Nephron (organoid): ENCODE results near the gene COL26A1.

ENCODE experiments used
- H3K27ac Mint-ChIP-seq, 3 experiments: 2 replicates each; pipeline ENCODE4 v1.8.0; 2020; ENCODE audit warnings: mixed read lengths in 3 of 3, mild to moderate bottlenecking in 2 of 3, moderate library complexity in 1 of 3
- H3K27me3 Mint-ChIP-seq: 2 replicates; pipeline ENCODE4 v1.8.0; 2021; ENCODE audit warnings: low read depth, mild to moderate bottlenecking, moderate library complexity, mixed read lengths
- H3K36me3 Mint-ChIP-seq: 2 replicates; pipeline ENCODE4 v1.8.0; 2020; ENCODE audit warnings: low read depth, mixed read lengths
- H3K4me1 Mint-ChIP-seq: 2 replicates; pipeline ENCODE4 v1.8.0; 2020; ENCODE audit warnings: mixed read lengths
- H3K4me3 Mint-ChIP-seq, 3 experiments: 2 replicates each; pipeline ENCODE4 v1.8.0; 2020; ENCODE audit warnings: mild to moderate bottlenecking in 3 of 3, mixed read lengths in 3 of 3, moderate library complexity in 2 of 3
- H3K9me3 Mint-ChIP-seq: 2 replicates; pipeline ENCODE4 v1.8.0; 2020; ENCODE audit warnings: mixed read lengths
- TF ChIP-seq, protein P1 (sequence below), 3 experiments: fragments of 200-600 bp; sonication (generic); IDR thresholded peaks; one replicate each; pipeline ENCODE4 v1.5.0; 2021; ENCODE audit warnings: antibody characterized with exemption in 3 of 3; ENCODE audit not compliant: unreplicated experiment in 3 of 3

COL26A1 gene

DNA sequence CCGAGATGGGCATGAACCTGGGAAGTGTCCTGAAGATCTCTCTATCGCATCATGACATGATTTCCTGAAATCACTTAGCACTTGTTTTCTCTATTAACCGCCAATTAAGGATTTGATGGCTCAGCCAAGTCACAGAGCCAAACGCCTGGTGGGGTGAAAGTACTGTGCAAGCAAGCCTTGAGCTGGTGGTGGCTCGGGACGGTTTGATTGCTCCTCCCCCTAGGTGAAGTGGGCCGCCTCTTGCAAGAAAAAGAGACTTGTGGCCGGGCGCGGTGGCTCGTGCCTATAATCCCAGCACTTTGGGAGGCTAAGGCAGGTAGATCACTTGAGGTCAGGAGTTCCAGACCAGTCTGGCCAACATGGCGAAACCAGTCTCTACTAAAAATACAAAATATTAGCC is 50.3 kb downstream of the COL26A1 start:
- H3K27ac Mint-ChIP-seq: no peak overlapping the region
- TF ChIP-seq, protein P1, sequence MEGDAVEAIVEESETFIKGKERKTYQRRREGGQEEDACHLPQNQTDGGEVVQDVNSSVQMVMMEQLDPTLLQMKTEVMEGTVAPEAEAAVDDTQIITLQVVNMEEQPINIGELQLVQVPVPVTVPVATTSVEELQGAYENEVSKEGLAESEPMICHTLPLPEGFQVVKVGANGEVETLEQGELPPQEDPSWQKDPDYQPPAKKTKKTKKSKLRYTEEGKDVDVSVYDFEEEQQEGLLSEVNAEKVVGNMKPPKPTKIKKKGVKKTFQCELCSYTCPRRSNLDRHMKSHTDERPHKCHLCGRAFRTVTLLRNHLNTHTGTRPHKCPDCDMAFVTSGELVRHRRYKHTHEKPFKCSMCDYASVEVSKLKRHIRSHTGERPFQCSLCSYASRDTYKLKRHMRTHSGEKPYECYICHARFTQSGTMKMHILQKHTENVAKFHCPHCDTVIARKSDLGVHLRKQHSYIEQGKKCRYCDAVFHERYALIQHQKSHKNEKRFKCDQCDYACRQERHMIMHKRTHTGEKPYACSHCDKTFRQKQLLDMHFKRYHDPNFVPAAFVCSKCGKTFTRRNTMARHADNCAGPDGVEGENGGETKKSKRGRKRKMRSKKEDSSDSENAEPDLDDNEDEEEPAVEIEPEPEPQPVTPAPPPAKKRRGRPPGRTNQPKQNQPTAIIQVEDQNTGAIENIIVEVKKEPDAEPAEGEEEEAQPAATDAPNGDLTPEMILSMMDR (IDR thresholded peaks at IDR 0.05; ENCODE audit: unreplicated experiment in 3 of 3): no peak
- H3K9me3 Mint-ChIP-seq: peaks cover 22% of the 10 kb centered on the region
- peaks cover 5% of the 10 kb centered on the region for H3K27me3 Mint-ChIP-seq
- H3K36me3 Mint-ChIP-seq: peaks cover 28% of the 10 kb centered on the region
- H3K4me3 Mint-ChIP-seq: no peak overlapping the region
- peaks cover 7% of the 10 kb centered on the region for H3K4me1 Mint-ChIP-seq

DNA sequence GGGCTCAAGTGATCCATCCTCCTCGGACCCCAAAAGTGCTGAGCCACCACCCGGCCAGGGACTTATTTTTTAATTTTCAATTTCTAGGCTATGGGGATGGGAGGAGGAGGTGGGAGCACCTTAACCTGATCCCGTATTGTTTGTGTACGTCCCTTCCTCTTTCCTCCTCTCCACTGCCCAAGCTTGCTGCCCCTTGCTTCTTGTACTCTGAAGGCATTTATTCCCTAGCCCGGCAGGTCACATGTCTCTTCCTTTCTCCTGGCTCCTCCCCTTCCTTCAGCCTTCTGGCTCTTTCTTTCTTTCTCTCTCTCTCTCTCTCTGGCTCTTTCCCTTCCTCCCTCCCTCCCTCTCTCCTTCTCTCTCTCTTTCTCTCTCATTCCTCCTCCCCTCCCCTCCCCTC is 56.0 kb downstream of the COL26A1 start:
- TF ChIP-seq, protein P1 (IDR thresholded peaks at IDR 0.05; ENCODE audit: unreplicated experiment in 3 of 3): no peak
- no peaks in the 10 kb centered on the region for H3K4me1 Mint-ChIP-seq
- no peaks in the 10 kb centered on the region for H3K27me3 Mint-ChIP-seq
- peaks cover 8% of the 10 kb centered on the region for H3K36me3 Mint-ChIP-seq
- no peaks in the 10 kb centered on the region for H3K9me3 Mint-ChIP-seq
- H3K27ac Mint-ChIP-seq: no peak overlapping the region
- H3K4me3 Mint-ChIP-seq: no peak overlapping the region

DNA sequence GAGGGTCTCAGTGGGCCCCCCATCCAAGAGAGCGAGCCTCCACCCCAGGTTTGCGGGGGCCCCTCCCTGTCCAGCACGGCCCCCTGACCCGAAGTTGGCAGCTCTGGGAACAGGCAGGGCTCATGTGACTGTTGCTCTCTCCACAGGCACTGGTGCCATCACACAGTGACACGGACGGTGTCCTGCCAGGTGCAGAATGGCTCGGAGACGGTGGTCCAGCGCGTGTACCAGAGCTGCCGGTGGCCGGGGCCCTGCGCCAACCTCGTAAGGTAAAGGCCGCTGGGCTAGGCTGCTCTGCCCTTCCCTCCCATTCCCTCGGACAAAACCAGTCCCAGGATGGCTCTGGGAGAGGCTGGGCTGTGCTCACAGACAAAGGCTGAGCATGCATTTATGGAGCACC is 57.2 kb downstream of the COL26A1 start:
- Mint-ChIP-seq H3K27me3 (no peaks in the 10 kb centered on the region), H3K9me3 (no peaks in the 10 kb centered on the region), H3K4me3 (no peak overlapping the region), H3K27ac (no peak overlapping the region), H3K4me1 (no peaks in the 10 kb centered on the region), H3K36me3 (peaks cover 8% of the 10 kb centered on the region)
- TF ChIP-seq, protein P1 (IDR thresholded peaks at IDR 0.05; ENCODE audit: unreplicated experiment in 3 of 3): no peak

DNA sequence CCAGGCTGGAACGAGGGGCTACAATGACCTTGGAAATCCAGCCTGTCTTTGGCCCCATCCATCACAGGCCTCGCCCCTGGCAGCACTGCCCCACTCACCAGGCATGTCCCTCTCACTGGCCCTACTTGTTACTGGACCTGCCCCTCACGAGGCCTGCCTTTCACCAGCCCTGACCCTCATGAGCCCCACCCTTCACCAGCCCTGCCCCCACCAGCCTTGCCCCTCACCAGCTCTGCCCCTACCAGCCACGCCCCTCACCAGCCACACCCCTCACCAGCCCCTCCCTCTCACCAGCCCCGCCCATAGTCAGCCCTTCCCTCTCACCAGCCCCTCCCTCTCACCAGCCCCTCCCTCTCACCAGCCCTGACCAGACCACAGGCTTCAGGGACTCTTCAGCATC is 57.8 kb downstream of the COL26A1 start:
- H3K27me3 Mint-ChIP-seq: no peaks in the 10 kb centered on the region
- H3K4me3 Mint-ChIP-seq: no peak overlapping the region
- H3K36me3 Mint-ChIP-seq: peaks cover 8% of the 10 kb centered on the region
- TF ChIP-seq, protein P1 (IDR thresholded peaks at IDR 0.05; ENCODE audit: unreplicated experiment in 3 of 3): no peak
- H3K27ac Mint-ChIP-seq: no peak overlapping the region
- H3K4me1 Mint-ChIP-seq: no peaks in the 10 kb centered on the region
- H3K9me3 Mint-ChIP-seq: no peaks in the 10 kb centered on the region

DNA sequence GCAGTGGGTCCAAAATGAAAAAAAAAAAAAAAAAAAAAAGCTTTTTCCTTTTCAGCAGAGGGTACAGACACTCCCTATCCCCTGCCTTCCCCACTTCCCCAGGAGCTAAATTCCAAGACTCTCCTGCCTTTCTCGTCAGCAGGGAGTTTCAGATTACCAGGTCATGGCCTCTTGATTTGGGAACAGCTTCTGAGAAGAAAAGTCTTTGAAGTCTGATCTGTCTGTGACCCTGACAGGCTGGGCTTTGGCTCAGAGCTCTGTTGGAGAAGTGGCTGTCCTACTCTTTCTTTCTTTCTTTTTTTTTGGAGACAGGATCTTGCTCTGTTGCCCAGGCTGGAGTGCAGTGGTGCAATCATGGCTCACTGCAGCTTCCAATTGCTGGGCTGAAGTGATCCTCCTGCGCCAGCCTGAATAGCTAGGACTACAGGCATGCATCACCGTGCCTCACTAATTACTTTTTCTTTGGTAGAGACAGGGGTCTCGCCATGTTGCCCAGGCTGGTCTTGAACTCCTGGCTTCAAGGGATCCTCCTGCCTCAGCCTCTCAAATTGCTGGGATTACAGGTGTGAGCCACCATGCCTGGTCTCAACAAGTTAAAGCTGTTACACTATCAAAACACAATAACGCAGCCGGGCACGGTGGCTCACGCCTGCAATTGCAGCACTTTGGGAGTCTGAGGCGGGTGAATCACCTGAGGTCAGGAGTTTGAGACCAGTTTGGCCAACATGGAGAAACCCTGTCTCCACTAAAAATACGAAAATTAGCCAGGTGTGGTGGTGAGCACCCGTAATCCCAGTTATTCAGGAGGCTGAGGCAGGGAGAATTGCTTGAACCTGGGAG is 59.9 kb downstream of the COL26A1 start:
- Mint-ChIP-seq H3K9me3 (no peaks in the 10 kb centered on the region), H3K27me3 (no peaks in the 10 kb centered on the region), H3K27ac (no peak overlapping the region)

More for the DNA sequence above, 59.9 kb downstream of the COL26A1 start:
- Mint-ChIP-seq H3K4me3 (no peak overlapping the region), H3K36me3 (peaks cover 13% of the 10 kb centered on the region), H3K4me1 (no peaks in the 10 kb centered on the region)
- TF ChIP-seq, protein P1 (IDR thresholded peaks at IDR 0.05; ENCODE audit: unreplicated experiment in 3 of 3): no peak
